Measurements from ENCODE around the gene STH.

The STH gene

GRCh38 chr17:45950888-45951287 is 48.2 kb upstream of the STH start:
- Histone ChIP-seq H3K4me1 (ENCODE audit: control insufficient read depth, insufficient read depth, low read length) (no peaks in the 10 kb centered on the region), H3K27ac (ENCODE audit: extremely low read depth, low read depth, low read length) (no peak overlapping the region), H3K9me3 (ENCODE audit: control insufficient read depth, insufficient read depth, low read depth, low read length) (no peaks in the 10 kb centered on the region), H3K4me3 (ENCODE audit: low read depth, low read length) (no peak overlapping the region), H3K36me3 (ENCODE audit: control insufficient read depth in 2 of 2, insufficient read depth in 1 of 2, low read length in 2 of 2) (no peaks in the 10 kb centered on the region)
- ChIA-PET POLR2A (no interaction called here), CTCF (interaction anchor here (1.2 to 4.8 kb wide), 2 partner anchors 16 to 57 kb away, joined by 3 to 92 read pairs; no protein-coding TSS in a partner anchor)
- TF ChIP-seq ZNF785 (tag by site-specific recombination; IDR thresholded peaks at IDR 0.05) (no peak), ZNF248 (tag by site-specific recombination; IDR thresholded peaks at IDR 0.05) (no peak), ZBTB11 (tag by site-specific recombination; conservative IDR thresholded peaks at IDR 0.05; ENCODE audit: low read depth) (no peak), ZNF280D (tag by site-specific recombination; IDR thresholded peaks at IDR 0.05) (no peak)

- H3K4me1 ChIP-seq (ENCODE audit: control insufficient read depth, insufficient read depth, low read length) = no peaks in the 10 kb centered on the region
- no peaks in the 10 kb centered on the region for H3K36me3 ChIP-seq (ENCODE audit: control insufficient read depth in 2 of 2, insufficient read depth in 1 of 2, low read length in 2 of 2)
- H3K27ac ChIP-seq (ENCODE audit: extremely low read depth, low read depth, low read length) = no peak overlapping the region
- no peaks in the 10 kb centered on the region for H3K9me3 ChIP-seq (ENCODE audit: control insufficient read depth, insufficient read depth, low read depth, low read length)
- no peak overlapping the region for H3K4me3 ChIP-seq (ENCODE audit: low read depth, low read length)
- TF ChIP-seq ZNF621 (tag by site-specific recombination; IDR thresholded peaks at IDR 0.05) = no peak
- TF ChIP-seq ZNF580 (tag by site-specific recombination; IDR thresholded peaks at IDR 0.05) = no peak
- TF ChIP-seq HIC1 (tag by site-specific recombination; IDR thresholded peaks at IDR 0.05) = no peak
- TF ChIP-seq PRDM1 (tag by site-specific recombination; IDR thresholded peaks at IDR 0.05) = no peak
- TF ChIP-seq TCF7L2 (IDR thresholded peaks at IDR 0.05; ENCODE audit: borderline replicate concordance, low read depth, low read length) = no peak
- TF ChIP-seq ZNF175 (tag by site-specific recombination; IDR thresholded peaks at IDR 0.05) = no peak
- no peak for TF ChIP-seq EGR2 (tag by site-specific recombination; IDR thresholded peaks at IDR 0.05; ENCODE audit: low read depth)
- no peak for TF ChIP-seq YY2 (tag by site-specific recombination; IDR thresholded peaks at IDR 0.05)
- no peak for TF ChIP-seq ZNF292 (tag by site-specific recombination; IDR thresholded peaks at IDR 0.05; ENCODE audit: borderline replicate concordance, low read depth)
- no peak for TF ChIP-seq FEZF1 (tag by site-specific recombination; IDR thresholded peaks at IDR 0.05)
- ChIA-PET CTCF (interaction anchor here (0.6 to 4.8 kb wide), 2 partner anchors 17 to 20 kb away, joined by 3 to 92 read pairs; no protein-coding TSS in a partner anchor), POLR2A (no interaction called here)
These were observed 47.6 kb upstream of the STH start for GRCh38 chr17:45951403-45951802.

Measured in HEK293 (cell line).